Astrocyte of the cerebellum (primary cell): Measurements from ENCODE around the gene FOXP1.
"Not testable (repeated sequence)": the region's sequence is repeated elsewhere in the genome, so short reads cannot be mapped to it uniquely, and the experiment has no call there.

ENCODE experiments used
- DNase-seq: peaks from one replicate; pipeline ENCODE4 v3.0.0-alpha.2; 2011; ENCODE audit warnings: low read depth
- H3K4me3 ChIP-seq: 2 replicates; pipeline ENCODE4 v1.5.1; 2011; ENCODE audit warnings: mild to moderate bottlenecking, low read depth, low read length, moderate library complexity
- in situ Hi-C: cut with HindIII; loops from 2 replicates; pipeline ENCODE4 v1.10.0; 2017; ENCODE audit warnings: low sequenced_read_pairs
- TF ChIP-seq, protein P1 (sequence below): IDR thresholded peaks from 2 replicates; pipeline ENCODE4 v1.5.1; 2012; ENCODE audit warnings: low read length, low read depth, moderate library complexity, mild to moderate bottlenecking; ENCODE audit errors: missing control alignments

FOXP1 gene

DNA sequence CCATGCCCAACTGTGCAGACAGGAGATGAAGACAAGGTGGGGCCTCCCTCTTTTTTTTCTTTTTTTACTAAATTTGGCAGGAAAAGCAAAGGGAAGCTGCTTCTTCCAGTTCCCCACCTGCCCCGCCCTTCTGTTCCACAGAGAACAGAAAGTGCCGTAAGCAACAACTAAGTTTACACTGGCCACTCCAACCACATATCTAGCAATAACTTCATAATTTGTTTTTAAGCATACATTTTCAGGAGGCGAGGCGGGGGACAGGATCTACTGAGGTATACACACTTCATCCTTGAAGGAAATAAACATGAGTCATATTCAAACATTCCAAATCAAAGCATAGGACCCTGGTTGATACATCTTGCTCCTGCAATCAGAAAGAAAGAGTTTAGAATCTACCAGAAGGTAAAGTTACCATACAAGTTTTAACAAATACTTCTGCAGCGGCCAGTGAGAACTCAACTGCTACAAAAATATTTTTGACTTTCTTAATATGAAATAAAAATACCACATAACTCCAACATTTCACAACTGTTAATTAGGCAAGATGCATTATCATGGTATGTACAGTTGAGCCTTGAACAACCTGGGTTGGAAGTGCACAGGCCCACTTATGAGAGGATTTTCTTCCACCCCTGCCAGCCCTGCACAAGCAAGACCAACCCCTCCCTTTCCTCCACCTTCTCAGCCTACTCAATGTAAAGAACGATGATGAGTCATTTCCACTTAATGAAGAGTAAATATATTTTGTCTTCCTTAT, 50.7 kb downstream of the FOXP1 start:
- H3K4me3 ChIP-seq: no peak overlapping the region

DNA sequence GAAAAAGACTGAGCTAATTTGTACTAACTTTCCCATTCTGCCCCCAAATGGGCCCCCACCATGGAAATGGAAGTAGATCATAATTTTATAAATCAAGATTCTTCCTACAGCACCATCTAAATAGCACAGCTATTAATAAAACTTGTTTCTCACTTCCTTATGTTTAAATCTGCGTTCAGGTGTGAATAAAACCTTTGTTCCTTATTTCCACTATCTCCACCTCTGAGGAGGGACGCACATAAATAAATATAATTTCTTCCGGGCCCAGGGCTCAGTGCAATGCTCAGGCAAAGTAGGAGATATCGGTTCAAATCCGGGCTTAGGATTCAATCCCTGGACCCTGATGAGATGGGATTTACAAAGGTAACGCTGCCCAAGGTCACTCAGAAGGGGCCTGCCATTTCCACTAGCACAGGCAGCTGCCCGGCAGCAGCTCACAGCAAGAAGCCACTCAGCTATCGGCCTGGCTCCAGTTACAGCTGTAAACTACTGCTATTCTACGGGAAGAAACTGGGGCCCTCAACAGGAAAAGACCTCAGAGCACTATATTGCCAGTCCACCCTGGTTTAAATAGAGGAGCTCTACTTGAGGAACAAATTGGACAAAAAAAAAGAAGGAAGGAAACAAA, 52.5 kb downstream of the FOXP1 start:
- H3K4me3 ChIP-seq: no peak overlapping the region
- in situ Hi-C loops: no loop called here
- TF ChIP-seq, protein P1, sequence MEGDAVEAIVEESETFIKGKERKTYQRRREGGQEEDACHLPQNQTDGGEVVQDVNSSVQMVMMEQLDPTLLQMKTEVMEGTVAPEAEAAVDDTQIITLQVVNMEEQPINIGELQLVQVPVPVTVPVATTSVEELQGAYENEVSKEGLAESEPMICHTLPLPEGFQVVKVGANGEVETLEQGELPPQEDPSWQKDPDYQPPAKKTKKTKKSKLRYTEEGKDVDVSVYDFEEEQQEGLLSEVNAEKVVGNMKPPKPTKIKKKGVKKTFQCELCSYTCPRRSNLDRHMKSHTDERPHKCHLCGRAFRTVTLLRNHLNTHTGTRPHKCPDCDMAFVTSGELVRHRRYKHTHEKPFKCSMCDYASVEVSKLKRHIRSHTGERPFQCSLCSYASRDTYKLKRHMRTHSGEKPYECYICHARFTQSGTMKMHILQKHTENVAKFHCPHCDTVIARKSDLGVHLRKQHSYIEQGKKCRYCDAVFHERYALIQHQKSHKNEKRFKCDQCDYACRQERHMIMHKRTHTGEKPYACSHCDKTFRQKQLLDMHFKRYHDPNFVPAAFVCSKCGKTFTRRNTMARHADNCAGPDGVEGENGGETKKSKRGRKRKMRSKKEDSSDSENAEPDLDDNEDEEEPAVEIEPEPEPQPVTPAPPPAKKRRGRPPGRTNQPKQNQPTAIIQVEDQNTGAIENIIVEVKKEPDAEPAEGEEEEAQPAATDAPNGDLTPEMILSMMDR: no peak
- no peak for DNase-seq

More for the DNA sequence above, 50.7 kb downstream of the FOXP1 start:
- no peak for DNase-seq
- TF ChIP-seq, protein P1: no peak
- in situ Hi-C loops: no loop called here

DNA sequence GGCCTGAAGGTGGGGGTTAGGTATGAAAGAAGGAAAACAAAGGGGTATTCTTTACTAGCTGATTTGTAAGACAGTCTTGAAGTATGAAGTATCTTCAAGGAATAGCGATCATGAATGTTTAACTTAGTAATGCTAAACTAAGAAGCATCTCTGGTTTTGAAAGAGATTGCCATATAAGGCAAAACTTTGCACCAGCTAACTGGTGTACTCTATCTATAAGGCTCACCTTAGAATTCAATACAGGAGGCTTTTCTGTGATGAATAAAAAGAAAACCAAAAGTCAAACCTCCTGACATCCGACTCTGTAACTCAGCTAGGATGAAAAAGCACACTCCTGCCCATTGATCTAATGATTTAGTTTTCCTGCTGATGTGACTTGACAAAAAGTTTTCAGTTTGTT, 54.7 kb downstream of the FOXP1 start:
- in situ Hi-C loops: no loop called here
- TF ChIP-seq, protein P1: no peak
- no peak for DNase-seq
- no peak overlapping the region for H3K4me3 ChIP-seq

DNA sequence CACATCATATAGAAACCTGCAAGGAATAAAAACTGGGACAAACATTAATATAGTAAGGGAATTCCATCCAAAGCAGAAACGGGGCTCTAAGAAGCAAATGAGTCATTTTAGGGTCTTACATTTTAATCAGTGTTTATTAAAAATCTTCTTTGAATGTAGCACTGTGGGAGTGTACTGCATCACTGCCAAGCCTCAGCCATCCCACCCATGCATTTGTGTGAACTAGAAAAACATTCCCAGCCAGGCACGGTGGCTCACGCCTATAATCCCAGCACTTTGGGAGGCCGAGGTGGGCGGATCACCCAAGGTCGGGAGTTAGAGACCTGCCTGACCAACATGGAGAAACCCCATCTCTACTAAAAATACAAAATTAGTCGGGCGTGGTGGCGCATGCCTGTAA, 57.1 kb downstream of the FOXP1 start:
- DNase-seq, in situ Hi-C loops, H3K4me3 ChIP-seq: not testable (repeated sequence)

DNA sequence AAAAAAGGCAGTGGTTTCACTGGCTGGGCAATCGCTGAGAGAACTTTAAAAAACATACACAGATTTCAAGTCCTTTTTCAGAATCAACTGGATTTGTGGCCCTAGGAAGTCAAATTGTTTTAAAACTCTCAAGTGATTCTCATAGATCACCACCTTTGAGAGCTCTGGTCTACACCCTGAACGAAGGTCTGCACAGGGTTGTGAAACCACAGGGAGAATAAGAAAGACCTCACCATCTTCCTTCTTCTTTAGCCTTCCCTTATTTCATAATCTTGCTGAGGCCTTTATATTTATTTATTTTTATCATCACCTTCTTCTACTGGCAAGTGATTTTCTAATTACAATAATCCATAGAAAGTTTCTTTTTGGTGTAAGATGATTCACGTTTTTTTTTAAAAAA, 58.1 kb downstream of the FOXP1 start:
- DNase-seq: no peak
- in situ Hi-C loops: no loop called here
- TF ChIP-seq, protein P1: no peak
- no peak overlapping the region for H3K4me3 ChIP-seq

DNA sequence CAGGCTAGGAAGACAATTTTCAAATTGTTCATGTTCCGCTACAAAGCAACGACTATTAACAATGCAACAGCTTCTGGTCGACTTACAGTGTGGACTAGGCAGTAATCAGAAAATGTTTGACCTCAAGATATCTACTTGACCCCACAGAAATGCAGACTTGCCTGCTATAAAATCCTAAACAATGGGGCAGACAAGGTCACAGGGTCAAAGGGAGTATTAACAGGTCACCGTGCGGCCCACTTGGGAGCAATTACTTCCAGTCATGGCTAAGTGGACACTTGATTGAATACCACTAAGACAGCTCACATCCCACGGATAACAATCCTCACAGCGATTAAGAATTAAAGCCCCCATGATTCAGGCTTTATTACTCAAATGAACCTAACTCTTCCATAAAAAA, 58.9 kb downstream of the FOXP1 start:
- TF ChIP-seq, protein P1: no peak
- no peak overlapping the region for H3K4me3 ChIP-seq
- DNase-seq: no peak
- in situ Hi-C loops: no loop called here

DNA sequence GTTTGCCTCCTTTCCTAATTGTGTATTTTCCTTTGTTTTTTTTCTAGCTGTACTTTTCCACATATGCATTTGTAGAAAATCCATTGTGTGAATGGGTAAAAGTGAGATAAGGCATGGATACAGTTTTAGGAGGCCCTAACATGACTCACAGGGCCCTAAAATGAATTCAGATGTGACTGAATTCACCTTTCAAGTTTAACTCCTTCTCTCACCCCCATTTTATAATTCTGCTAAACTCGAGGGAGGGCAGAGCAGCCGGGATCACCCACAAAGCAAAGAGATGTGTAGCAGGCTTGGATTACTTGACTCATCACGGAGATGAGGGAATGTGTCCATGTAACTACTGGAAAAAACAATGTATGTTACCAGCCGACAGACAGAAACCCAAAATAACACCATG, 59.9 kb downstream of the FOXP1 start:
- no peak for DNase-seq
- TF ChIP-seq, protein P1: no peak
- H3K4me3 ChIP-seq: no peak overlapping the region
- in situ Hi-C loops: no loop called here
